Right atrium auricular region (tissue), 2 donors: ENCODE measurements around the gene SEMA3G. TPM values are rescaled to one million over a fixed set of nuclear protein-coding genes. Genes with fewer than 3 reads are reported as not detected.

ENCODE experiments used
- DNase-seq: peaks from one replicate; pipeline ENCODE4 v3.0.0-alpha.2; 2019; ENCODE audit warnings: low spot score
- H3K27ac ChIP-seq, 2 donors: fragments of 200-600 bp; sonication (generic); 1 replicate in 1 of 2; 2 replicates in 1 of 2; pipeline ENCODE4 v1.5.1; 2016 to 2019
- H3K27me3 ChIP-seq, 2 donors: fragments of 200-600 bp; sonication (generic); one replicate each; pipeline versions ENCODE4 v1.5.1 to v1.6.0; 2017 to 2019
- H3K36me3 ChIP-seq: fragments of 200-600 bp; sonication (generic); one replicate; pipeline ENCODE4 v1.5.1; 2016
- H3K4me1 ChIP-seq, 2 donors: fragments of 200-600 bp; sonication (generic); one replicate each; pipeline versions ENCODE4 v1.5.1 to v1.6.0; 2017 to 2019
- H3K4me3 ChIP-seq, 2 donors: fragments of 200-600 bp; sonication (generic); 1 replicate in 1 of 2; 2 replicates in 1 of 2; pipeline ENCODE4 v1.5.1; 2017 to 2019; ENCODE audit warnings: mild to moderate bottlenecking in 1 of 2, moderate library complexity in 1 of 2
- H3K9me3 ChIP-seq, 2 donors: fragments of 200-600 bp; sonication (generic); one replicate each; pipeline ENCODE4 v1.5.1; 2019
- total RNA-seq, 2 donors: library from RNA; depleted of rRNA; stranded (reverse); fragments of >200 nt; gene quantifications; one replicate each; pipeline ENCODE4 v1.1.0, GENCODE V29; 2016
- TF ChIP-seq, protein P1 (sequence below), 2 donors: fragments of 200-600 bp; sonication (generic); IDR thresholded peaks; one replicate each; pipeline ENCODE4 v1.5.1; 2019; ENCODE audit warnings: antibody characterized with exemption in 2 of 2

The SEMA3G gene
- total RNA-seq, 2 donors from 2014 or later = 11.8 to 12.6 TPM

DNA sequence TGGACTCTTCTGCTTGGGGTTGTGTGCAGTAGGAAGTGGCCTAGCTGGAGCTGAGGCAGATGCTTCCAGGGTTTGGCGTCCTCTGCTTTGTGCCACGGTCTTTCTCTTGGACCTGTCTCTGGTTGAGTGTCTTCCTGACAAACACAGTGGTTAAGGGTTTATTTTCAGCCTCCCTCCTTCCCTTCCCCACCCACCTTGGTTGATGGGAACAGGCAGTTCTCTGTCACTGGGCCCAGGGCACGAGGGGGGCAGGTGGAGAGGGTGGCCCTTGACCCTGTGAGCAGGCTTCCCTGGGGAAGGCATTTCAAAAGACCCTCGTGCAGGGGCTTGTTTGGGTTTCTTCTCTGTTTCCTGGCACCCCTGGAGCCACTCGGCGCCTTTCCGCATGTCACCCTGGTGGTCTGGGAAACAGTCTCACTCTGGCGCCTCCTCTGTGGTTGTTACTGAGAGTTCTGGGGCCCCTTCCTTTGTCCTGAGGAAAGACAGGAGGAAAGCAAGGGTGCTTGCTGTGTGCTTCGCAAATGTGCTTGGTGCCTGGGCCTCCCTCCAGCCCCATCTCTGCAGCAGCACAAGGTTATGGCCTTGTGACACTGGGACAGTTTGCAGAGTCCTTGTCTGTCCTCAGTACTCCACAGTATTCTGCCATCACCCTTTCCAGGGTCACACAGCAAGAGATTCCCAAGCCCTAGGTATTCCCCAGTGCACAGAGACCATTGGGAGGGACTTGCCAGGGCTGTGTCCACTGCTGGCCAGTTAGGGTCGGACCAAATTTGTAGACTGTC, 40.0 kb upstream of the SEMA3G start:
- H3K36me3 ChIP-seq = peaks cover 75% of the 10 kb centered on the region

DNA sequence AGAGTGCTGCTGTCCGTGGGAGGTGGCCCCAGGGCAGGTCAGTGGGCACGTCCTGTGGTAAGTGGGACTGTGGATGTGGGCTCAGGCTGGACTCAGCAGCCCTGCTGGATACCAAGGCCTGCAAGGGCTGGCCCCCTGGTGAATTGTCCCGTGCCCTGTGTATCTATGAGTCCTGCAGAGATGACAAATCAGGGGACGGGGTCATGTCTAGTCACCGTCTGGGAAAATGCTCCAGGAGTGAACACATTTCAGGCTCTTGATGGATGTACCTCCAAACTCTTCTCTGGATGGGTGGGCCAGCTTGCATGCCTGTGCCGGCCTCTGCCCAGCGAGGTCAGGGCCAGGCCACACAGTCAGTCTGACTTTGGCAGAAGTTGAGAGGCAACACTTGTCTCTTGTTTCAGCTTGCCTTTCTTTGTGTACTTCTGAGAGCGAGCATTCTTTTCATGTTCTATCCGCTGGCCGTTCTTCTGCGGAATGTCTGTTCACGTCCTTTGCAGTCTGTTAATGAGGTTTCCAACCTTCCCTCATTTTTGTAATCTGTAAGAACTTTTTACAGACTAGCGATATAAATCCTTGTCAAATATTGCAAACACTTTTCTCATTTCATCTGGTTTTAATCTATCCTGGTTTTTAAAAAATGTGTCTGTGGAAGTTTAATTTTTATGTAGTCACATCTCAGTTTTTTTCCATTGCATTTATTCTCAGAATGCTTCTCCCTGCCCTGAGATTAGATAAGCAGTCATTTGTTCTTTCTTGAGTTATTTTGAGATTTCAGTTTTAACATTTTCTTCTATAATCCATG, 38.9 kb upstream of the SEMA3G start:
- DNase-seq = no peak
- Histone ChIP-seq H3K27ac (peak overlapping the region; percentile 44 to 72), H3K4me1 (peaks cover 0 to 35% of the 10 kb centered on the region in 2 donors), H3K36me3 (peaks cover 75% of the 10 kb centered on the region), H3K4me3 (no peak overlapping the region), H3K9me3 (no peaks in the 10 kb centered on the region), H3K27me3 (no peaks in the 10 kb centered on the region)
- TF ChIP-seq, protein P1, sequence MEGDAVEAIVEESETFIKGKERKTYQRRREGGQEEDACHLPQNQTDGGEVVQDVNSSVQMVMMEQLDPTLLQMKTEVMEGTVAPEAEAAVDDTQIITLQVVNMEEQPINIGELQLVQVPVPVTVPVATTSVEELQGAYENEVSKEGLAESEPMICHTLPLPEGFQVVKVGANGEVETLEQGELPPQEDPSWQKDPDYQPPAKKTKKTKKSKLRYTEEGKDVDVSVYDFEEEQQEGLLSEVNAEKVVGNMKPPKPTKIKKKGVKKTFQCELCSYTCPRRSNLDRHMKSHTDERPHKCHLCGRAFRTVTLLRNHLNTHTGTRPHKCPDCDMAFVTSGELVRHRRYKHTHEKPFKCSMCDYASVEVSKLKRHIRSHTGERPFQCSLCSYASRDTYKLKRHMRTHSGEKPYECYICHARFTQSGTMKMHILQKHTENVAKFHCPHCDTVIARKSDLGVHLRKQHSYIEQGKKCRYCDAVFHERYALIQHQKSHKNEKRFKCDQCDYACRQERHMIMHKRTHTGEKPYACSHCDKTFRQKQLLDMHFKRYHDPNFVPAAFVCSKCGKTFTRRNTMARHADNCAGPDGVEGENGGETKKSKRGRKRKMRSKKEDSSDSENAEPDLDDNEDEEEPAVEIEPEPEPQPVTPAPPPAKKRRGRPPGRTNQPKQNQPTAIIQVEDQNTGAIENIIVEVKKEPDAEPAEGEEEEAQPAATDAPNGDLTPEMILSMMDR (IDR thresholded peaks at IDR 0.05) = no peak

More for the DNA sequence above, 40.0 kb upstream of the SEMA3G start:
- H3K4me1 ChIP-seq = peaks cover 0 to 41% of the 10 kb centered on the region in 2 donors
- no peaks in the 10 kb centered on the region for H3K27me3 ChIP-seq
- peak overlapping the region; percentile 44 to 72 for H3K27ac ChIP-seq
- DNase-seq = no peak
- no peaks in the 10 kb centered on the region for H3K9me3 ChIP-seq
- H3K4me3 ChIP-seq = no peak overlapping the region
- TF ChIP-seq, protein P1 (IDR thresholded peaks at IDR 0.05) = no peak

DNA sequence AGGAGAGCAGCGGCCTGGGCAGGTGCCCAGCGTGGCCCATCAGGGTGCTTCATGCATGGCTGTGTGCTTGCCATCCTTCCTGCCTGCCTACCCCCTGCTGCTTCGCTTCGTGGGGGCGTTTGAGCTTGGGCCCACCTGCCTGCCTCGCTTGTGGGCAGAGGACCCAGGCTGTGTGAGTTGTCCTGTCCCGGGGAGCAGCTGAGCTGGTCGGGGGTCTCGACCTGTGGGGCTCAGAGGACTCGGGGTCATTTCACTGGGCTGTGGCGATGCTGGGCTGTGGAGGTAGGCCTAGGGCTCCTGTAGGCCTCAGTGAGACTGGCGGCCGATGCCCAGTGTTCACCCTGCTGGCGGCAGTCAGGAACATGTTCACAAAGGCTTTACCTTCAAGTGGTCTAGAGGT, 38.2 kb upstream of the SEMA3G start:
- no peak for DNase-seq
- TF ChIP-seq, protein P1 (IDR thresholded peaks at IDR 0.05) = no peak
- Histone ChIP-seq H3K4me1 (peaks cover 0 to 33% of the 10 kb centered on the region in 2 donors), H3K4me3 (no peak overlapping the region), H3K27ac (peak overlapping the region; percentile 44 to 72), H3K36me3 (peaks cover 75% of the 10 kb centered on the region), H3K9me3 (no peaks in the 10 kb centered on the region), H3K27me3 (no peaks in the 10 kb centered on the region)

DNA sequence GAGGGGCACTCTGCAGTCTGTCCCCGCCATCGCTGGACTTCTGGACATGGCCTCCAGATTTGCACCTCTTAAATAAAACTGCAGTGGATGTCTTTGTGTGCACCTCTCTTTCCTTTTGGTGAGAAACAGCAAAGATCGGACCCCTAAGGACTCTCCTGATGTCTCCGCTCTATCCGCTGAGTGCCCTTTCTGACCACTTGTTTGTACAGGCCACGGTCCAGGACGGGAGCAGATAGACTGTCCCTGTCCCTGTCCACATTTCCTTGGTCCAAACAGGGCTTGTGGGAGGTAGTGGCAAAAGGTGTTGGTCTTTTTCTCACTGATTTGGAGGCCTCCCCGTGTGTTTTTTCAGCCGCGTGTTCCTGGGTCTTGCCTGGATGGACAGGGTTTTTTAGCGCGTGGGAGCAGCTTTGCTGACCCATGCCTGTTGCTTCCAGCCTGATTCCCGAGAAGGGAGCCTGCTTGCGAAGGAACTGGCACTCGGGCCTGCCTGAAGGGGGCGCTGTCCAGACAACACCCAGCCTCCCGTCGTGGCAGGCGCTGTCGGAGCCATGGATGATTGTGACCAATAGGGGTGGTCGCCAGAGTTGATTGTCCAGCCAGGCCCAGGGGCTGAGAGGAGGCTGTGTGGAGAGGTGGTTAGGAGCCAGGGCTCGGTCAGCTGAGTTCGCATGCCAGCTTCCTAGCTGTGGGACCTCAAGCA, 37.1 kb upstream of the SEMA3G start:
- TF ChIP-seq, protein P1 (IDR thresholded peaks at IDR 0.05) = peak in 1 of 2 donors; percentile 45
- H3K36me3 ChIP-seq = peaks cover 77% of the 10 kb centered on the region
- no peaks in the 10 kb centered on the region for H3K9me3 ChIP-seq
- peaks cover 0 to 33% of the 10 kb centered on the region in 2 donors for H3K4me1 ChIP-seq
- H3K27ac ChIP-seq = no peak overlapping the region
- no peak overlapping the region for H3K4me3 ChIP-seq
- no peak for DNase-seq
- H3K27me3 ChIP-seq = no peaks in the 10 kb centered on the region

DNA sequence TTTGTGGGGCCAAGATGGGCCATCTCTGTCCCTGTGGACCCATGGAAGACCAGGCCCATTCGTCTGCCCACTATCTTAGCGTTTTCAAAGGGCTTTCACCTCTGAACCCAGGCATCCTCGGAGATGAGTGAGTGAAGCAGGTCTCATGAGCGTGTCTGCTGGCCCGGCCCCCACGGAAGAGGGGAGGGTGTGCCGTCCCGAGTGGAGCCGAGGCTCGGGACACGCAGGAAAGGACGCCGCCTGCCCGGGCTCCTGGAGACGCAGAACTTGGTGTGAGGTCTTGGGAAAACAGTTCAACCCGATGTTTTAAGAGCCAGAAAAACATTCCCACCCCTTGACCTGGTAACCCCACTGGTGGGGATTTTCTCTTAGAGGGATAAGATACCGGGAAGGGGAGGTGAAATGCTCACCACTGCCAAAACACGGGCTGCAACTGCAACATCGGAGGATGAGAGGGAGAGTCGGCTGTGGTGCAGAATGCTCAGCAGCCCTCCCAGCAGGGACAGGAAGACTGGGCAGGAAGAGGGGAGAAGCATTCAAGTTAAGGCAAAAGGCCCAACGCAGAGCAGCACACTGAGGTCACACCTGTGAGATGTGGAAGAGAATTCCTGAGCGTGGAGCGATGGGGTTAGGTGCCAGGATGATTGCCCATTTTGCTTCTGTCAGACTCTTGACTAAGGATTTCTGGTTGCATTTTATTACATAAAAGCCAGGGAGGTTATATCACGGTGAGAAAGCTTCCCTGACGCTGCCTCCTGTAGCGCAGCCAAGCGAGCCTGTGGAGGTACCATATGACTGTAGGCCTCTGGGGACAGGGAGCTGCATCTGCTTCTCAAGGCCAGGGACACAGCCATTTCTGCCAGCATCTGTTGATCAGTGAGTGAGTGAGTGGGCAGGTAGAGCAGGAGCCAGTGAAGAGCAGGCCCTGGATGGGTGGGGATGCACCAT, 36.1 kb upstream of the SEMA3G start:
- H3K4me3 ChIP-seq = no peak overlapping the region
- DNase-seq = no peak
- no peak overlapping the region for H3K27ac ChIP-seq
- TF ChIP-seq, protein P1 (IDR thresholded peaks at IDR 0.05) = no peak
- peaks cover 77% of the 10 kb centered on the region for H3K36me3 ChIP-seq
- H3K9me3 ChIP-seq = no peaks in the 10 kb centered on the region
- no peaks in the 10 kb centered on the region for H3K27me3 ChIP-seq
- H3K4me1 ChIP-seq = peaks cover 0 to 33% of the 10 kb centered on the region in 2 donors
